Ammon's horn (tissue), 1 donor: ENCODE measurements around the gene MCF2L.

Source experiments
- DNase-seq: peaks from one replicate; pipeline ENCODE4 v3.0.0-alpha.2; 2016; ENCODE audit warnings: low spot score

The MCF2L gene

GRCh38 chr13:112998521-112999280, 29.7 kb downstream of the MCF2L start:
- no peak for DNase-seq

DNA sequence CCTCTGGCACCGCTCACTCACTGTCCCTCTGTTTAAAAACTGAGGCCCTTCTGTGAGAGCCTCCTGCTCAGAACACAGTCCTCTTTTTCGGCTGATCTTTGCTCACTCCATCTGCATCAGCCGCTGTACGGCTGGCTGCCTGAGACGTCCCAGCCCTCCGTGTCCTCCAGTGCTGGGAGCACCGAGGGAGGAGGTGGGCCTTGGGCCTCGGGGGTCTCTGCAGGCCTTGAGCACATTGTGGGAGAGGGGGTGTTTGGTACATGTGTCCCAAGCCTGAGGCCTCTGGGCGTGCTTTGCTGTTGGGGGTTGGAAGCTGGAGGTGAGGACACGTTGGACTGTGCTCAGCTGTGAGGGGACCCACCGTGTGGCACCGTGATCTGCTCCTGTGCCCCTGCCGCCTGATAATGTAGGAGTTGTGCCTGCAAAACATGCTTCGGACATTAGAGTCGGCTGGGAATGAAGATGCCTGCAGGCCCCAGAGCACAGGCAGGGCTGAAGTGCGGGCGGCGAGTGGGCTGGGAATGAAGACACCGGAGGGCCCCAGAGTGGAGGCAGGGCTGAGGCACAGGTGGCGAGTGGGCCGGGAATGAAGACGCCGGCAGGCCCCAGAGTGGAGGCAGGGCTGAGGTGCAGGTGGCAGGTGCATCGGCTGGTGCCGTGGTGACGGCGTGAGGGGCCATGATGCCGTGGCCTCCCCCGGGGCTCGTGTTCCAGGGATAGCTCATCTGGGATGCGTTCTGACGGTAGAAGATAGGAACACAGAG, 30.6 kb downstream of the MCF2L start:
- DNase-seq, result no peak

- no peak for DNase-seq
Measured at GRCh38 chr13:113000575-113000974, 31.6 kb downstream of the MCF2L start.

- peak; percentile 77 for DNase-seq
Measured at GRCh38 chr13:113001241-113002140, 32.5 kb downstream of the MCF2L start.

DNA sequence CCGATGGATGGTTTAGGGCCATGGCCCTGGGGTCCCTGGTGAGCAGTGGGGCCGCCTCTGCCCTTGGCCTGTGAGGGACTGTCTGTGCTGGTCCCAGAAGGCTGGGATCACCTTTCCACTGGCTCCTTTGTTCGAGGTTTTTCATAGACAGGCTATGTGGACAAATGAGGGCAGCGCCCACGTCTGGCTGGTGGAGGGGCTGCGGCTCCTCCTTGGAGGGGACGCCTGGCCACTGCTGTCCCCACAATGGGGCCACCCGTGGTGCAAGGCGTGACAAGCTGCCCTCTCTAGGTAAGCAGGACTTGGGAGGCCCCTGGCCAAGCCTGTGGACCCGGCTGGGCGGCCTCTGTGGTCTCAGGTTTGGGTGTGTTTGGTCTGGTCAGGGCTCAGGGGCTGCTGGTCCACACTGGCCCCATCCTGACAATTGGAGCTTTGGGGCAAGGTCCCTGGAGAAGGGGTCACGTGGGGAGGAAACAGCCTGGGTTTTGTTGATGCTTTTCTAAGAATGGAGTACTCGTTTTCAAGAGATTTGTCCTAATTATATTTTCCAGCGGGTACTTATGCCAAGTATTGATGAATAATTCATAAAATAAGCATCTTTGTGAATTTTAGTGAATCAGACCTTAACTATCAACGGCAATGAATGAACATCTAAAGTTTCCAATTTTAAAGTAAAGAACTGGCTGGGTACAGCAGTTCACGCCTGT, 33.3 kb downstream of the MCF2L start:
- no peak for DNase-seq

- DNase-seq, result no peak
Measured at GRCh38 chr13:113002913-113003290, 33.9 kb downstream of the MCF2L start.

GRCh38 chr13:113004126-113004525, 35.1 kb downstream of the MCF2L start:
- DNase-seq, result no peak

DNA sequence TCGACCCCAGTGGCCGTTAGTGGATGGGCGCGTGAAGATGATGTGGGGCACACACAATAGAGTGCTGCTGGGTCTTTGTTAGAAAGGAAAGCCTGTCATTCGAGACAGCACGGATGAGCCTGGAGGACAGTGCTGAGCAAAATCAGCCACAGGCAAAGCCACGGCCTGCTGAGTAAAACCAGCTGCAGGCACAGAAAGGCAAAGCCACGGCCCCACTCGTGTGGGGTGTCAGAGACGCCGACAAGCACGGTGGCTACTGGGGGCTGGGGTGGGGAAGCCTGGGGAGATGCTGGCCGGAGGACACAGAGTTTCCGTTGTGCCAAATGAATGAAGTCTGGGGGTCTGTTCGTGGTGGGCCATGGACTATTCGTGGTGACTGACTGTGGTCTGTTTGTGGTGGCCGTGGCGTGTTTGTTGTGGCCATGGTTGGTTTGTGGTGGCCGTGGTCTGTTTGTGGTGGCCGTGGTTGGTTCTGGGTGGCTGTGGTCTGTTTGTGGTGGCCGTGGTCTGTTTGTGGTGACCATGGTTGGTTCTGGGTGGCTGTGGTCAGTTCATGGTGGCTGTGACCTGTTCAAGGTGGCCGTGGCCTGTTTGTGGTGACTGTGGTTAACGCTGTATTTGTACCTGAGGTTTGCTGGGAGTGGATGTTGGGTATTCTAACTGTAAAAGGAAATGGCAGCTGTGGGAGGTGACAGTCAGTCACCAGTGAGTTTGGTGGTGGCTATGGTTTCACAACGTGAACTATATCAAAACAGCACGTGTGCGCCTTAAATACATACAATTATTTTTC, 36.3 kb downstream of the MCF2L start:
- no peak for DNase-seq

GRCh38 chr13:113005997-113006396, 37.0 kb downstream of the MCF2L start:
- DNase-seq, result no peak

DNA sequence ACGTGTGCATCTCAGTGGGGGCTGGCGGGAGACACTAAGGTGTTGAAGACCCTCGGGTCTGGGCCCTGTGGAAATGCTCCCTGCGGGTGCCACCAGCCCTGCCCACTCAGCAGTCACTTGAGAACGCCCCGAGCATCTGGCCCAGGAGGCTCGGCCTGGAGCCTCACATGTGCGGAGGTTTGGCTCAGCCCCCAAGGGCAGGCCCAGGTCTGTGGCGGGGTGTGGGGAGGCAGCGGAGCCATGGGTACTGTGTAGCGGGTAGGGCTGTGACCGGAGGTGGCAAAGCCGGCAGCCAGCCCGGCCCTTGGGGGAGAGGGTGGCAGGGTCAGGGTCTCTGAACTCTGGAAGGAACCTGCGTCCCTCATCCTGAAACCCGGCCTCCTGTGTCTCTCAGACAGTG, 37.6 kb downstream of the MCF2L start:
- DNase-seq, result no peak

GRCh38 chr13:113008851-113009250, 39.8 kb downstream of the MCF2L start:
- DNase-seq, result no peak

DNA sequence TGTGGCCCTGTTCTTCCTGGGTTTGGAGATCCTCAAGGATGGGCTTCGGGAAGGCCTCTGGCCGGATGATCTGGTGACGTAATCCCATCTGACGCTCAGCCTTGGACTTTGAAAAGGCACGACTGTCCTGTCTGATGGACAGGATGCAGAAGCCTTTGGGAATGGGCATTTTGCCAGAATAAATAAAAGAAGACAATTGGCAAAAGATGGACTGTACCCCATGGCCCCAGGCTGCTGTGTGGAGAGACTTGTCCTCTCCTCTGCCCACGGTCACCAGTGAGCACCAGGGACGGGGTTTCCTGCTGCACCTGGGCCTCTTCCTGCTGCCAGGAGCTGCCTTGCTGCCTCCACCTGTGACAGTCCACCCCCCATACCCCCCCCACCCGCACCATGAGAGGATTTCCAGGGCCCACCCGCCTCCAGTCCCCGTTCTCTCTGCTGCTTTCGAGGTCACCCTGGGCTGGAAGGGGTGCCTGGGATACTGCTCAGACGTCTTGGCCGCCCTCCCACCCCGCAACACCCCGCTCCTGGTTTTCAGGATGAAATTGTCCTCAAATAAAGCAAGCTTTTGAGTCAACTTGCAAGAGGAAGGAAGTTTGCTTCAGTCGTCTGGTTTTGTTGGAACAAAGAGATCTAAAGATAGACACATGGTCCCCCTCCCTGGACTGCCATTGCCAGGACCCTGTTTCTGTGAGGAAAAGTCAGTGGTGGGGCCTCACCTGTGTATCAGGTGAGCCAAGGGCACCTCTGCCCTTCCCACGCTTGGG, 40.9 kb downstream of the MCF2L start:
- peak; percentile 48 for DNase-seq

DNA sequence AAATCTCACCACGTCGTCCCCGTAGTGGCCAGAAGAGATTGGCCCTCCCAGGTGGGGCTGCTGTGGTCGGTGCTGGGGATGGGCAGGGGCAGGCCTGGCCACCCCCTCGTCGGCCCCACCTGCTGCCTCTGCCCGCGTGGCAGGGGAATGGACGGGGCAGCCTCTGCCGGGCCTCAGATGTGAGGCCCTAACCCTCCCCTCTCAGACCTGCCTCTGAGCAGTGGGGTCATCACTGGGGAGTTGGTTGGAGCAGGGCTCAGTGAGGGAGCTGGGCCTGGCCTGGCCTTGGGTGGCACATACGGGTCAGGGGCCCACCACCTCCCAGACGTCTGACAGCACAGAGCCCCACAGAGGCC, 41.5 kb downstream of the MCF2L start:
- DNase-seq, result no peak

- no peak for DNase-seq
Measured at GRCh38 chr13:113013303-113013702, 44.3 kb downstream of the MCF2L start.

DNA sequence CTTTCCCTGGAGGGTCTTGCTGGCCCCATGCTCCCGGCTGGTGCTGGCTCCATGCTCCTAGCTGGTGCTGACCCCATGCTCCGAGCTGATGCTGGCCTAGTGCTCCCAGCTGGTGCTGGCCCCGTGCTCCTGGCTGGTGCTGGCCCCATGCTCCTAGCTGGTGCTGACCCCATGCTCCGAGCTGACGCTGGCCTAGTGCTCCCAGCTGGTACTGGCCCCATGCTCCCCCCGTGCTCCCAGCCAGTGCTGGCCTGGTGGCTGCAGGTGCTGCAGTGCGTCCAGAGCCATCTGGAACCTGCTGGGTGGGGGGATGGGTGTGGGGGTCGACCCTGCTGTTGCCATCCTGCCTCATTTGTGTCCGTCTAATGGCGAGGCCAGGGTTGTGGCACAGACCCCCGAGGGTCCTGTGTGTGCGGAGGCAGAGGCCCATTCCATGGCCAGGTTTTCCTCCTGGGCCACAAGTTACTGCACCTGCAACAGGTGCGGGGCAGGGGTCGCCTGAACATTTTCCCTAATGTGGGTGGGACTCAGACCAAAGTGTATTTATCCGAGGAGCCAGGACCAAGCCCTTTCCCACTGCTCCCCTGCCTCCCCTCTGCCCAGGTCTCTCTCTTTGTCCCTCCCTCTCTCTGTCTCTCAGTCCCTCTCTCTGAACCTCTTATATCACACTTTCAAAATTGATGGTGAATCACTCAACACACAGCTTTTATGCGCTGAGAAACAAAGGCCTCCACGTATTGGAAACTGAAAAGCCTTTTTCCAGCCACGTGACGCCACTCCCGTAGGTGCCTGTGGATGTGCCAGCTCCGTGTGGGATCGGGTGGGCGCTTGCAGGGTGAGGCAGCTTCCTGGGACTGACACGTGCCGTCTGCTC, 45.1 kb downstream of the MCF2L start:
- DNase-seq, result no peak

DNA sequence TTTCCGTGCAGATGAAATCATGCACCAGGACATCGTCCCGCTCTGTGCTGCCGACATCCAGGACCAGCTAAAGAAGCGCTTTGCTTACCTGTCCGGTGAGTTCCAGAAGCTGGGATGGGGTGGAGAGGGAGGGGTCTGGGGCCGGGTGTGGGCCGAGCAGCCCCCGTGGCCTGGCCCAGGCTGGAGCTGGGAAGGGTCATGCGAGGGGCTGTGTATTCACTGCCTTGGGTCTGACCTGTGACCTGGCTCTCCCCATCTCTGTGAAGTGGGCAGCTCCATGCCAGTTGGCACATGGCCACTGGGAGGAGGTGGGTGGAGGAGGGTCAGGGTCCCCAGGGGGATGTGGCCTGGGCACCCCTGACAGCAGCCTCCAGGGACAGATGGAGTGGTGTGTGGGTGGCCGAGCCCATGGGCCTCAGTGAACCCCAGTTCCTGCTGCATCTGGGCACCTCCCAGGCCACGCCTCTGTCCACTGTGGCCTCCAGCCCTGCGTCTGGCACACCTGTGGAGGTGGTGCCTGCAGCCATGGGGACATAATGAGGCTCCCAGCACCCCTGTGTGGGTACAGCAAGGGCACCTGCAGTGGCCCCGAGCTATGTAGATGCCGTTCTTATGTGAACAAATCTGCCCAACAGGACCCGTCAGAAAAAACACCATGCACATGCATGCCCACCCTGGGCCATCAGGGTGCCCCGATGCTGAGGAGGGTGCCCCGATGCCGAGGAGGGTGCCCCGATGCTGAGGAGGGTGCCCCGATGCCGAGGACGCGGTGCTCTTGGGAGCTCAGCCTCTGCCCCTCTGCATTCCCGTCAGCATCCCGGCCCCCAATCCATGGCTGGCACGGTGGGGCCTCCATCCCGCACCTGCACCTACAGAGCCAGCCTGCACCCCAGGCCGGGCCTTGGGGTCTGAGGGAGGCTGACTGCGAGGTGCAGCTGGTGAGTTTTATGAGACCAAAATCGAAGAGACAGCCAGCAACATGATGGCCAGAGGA, 46.0 kb downstream of the MCF2L start:
- no peak for DNase-seq

DNA sequence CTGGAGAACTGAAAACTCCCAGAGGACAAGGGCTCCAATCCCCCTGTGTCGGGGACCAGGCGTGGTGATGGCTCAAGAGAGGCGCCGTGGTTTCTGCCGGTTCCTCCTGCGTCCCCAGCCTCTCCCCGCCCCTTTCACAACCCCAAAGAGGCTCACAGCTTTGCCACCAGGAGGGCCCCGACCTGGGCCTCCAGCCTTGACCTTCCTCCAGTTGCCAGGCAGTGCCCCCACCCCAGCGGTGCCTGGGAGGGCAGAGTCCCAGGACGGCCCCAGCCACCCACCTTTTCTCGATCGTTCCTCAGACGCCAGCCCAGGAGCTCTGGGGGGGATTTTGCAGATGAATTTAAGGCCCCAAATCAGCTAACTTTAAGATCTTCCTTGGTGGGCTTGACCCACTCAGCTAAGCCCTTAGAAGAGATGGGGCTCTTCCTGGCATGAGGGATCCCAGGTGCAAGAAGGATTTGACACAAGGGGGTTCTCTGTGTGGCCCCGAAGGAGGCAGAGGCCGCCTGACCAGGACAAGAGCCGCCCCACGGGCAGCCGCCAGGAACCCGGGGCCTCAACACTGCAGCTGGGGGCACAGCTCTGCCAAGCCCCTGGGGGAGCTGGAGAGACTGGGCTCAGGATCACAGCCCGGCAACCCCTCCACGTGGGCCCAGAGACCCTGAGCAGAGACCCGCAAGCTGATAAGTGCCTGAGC, 47.0 kb downstream of the MCF2L start:
- no peak for DNase-seq
